SKM-1 (cell line): ENCODE measurements around the gene FOXL2NB.

Experiments
- DNase-seq: peaks from one replicate; lab custom pipeline; 2025; ENCODE audit not compliant: unreplicated experiment; lab: John Stamatoyannopoulos, UW

The FOXL2NB gene

GRCh38 chr3:138944929-138945708 lies 1.9 kb upstream of the FOXL2NB start:
- no peak for DNase-seq

- DNase-seq: no peak
These were observed 1.0 kb upstream of the FOXL2NB start for GRCh38 chr3:138945709-138946662.

GRCh38 chr3:138947495-138948121 lies 591 bp downstream of the FOXL2NB start:
- DNase-seq: no peak

GRCh38 chr3:138948371-138949001 lies 1.5 kb downstream of the FOXL2NB start:
- no peak for DNase-seq

GRCh38 chr3:138949002-138949418 lies 2.0 kb downstream of the FOXL2NB start:
- no peak for DNase-seq

- no peak for DNase-seq
These were observed 2.5 kb downstream of the FOXL2NB start for GRCh38 chr3:138949445-138950005.

GRCh38 chr3:138950006-138950644 lies 3.1 kb downstream of the FOXL2NB start:
- no peak for DNase-seq

GRCh38 chr3:138950701-138951100 lies 3.7 kb downstream of the FOXL2NB start:
- no peak for DNase-seq

- no peak for DNase-seq
These were observed 13.4 kb downstream of the FOXL2NB start for GRCh38 chr3:138960417-138960852.

GRCh38 chr3:138962854-138963560 lies 16.0 kb downstream of the FOXL2NB start:
- no peak for DNase-seq

- DNase-seq: no peak
These were observed 17.2 kb downstream of the FOXL2NB start for GRCh38 chr3:138964264-138964663.

GRCh38 chr3:138964923-138965322 lies 17.9 kb downstream of the FOXL2NB start:
- no peak for DNase-seq

- DNase-seq: no peak
These were observed 24.8 kb downstream of the FOXL2NB start for GRCh38 chr3:138971766-138972320.

- no peak for DNase-seq
These were observed 25.9 kb downstream of the FOXL2NB start for GRCh38 chr3:138972941-138973340.

- DNase-seq: no peak
These were observed 27.4 kb downstream of the FOXL2NB start for GRCh38 chr3:138974462-138974861.

GRCh38 chr3:138975351-138975750 lies 28.3 kb downstream of the FOXL2NB start:
- DNase-seq: no peak

GRCh38 chr3:138976047-138976446 lies 29.0 kb downstream of the FOXL2NB start:
- no peak for DNase-seq

GRCh38 chr3:138984816-138985215 lies 37.8 kb downstream of the FOXL2NB start:
- DNase-seq: no peak

GRCh38 chr3:138985932-138986331 lies 38.9 kb downstream of the FOXL2NB start:
- no peak for DNase-seq
